GM19438 (cell line): ENCODE measurements around the gene MPO.

Source experiments
- ATAC-seq: cut with Tn5 transposase; IDR thresholded peaks from one replicate; pipeline ENCODE4 v1.9.1; 2021; ENCODE audit warnings: low read depth; ENCODE audit not compliant: unreplicated experiment

The MPO gene

DNA sequence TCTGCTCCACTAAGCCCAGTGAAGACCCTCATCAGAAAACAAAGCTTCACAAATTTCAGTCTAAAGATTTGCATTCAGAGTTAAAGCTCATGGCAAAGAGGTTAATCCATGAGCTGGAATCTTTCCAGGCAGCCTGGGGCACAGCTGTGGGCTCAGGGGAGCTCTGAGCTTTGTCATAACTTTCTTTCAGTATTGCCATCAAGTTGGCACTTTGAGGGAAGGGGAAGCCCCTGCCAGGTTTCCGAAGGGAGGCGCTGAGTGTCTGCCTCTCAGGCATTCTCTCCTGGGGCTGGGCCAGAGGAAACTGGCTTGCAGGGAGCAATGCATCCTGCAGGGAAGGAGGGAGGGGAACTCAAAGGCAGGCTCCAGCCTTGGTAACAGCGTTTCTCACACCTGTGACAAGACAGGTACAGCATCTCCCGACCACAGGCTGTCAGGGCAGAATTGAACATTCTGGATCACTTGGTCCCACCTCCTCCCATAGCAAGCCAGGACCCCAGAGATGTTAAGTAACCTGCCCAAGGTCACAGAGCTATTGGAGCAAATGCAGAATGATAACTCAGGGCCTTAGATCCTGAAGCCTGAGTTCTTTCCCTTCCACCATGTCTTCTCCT, 38.5 kb downstream of the MPO start:
- ATAC-seq, result no peak

DNA sequence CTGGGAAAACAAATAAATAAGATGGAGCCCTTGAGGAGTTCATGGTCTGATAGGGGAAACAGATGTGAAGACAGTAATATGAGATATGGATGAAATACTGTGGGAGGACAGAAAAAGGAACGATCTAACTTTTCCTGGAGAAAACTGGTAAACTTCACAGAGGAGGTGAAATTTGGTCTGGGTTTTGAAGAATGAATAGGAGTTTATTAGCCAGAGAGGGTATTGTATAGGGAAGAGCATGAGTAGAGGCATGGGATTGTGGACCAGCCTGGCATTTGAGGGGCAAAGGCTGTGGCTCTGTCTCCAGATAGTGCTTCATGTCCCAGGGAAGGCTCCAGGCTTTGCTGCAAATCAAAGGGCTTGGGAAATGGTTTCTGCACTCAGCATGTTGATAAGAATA, 40.7 kb downstream of the MPO start:
- ATAC-seq, result no peak

DNA sequence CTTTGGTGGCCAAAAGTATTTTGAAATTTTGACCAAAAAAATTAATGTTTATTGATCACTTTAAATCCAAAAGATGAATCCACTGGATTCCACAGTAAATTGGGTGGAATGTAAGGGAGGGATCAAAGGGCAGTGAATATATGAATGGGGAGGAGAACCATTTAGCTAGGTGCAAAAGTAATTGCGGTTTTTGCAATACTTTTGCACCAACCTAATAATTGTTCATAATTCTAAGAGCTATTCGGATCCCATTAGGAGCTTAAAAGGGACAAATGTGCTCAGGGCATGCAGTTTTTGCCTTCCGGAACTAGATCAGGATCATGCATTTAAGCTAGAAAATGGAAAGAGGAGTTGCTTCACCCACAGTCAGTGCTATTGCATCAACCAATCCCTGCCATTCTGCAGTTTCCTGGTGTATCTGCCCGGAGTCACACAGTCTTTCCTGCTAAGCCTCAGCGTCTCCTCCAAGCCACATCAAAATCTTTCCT, 42.5 kb downstream of the MPO start, which contains the start of gene LPO:
Gene LPO, plus strand, starts transcription at position 438 of the 488 bp plus-strand sequence. CDS start 4,396 bp downstream, outside the sequence.
- no peak for ATAC-seq

DNA sequence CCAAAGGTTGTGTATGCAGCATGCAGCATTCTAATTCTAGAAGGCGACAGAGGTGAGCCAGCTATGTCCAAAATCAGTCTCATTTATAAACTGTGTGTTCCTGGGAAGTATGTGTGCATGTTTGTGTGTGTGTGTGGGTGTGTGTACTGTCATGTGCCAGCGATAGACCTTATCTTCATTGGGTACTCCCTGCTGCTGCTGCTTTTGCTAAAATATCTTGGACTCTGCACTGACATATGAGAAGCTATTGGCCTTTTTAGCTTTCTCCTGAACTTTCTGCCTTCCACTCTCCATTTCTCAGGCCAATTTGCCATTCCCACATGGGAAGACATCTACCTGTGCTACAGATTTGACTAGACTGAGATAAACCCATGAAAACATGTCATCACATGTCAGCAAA, 44.3 kb downstream of the MPO start:
- ATAC-seq, result no peak

DNA sequence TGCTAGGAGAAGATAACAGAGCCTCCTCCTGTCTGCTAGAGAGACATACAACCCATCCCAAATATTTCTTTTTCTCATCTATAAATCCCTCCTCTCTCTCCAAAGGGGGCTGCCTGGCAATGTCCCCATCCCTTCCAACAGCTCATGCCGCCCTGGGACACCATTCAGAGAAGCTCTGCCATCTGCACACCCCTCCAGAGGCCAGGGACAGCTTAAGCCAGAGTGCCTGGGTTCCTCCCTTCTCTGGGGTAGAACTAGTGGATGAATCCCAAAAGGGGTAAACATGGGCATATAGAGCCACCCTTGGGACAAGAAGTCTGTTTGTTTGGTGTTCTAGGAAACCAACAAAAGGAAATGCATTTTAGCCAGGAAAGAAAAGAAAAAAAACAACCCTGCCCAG, 44.9 kb downstream of the MPO start:
- ATAC-seq, result no peak

DNA sequence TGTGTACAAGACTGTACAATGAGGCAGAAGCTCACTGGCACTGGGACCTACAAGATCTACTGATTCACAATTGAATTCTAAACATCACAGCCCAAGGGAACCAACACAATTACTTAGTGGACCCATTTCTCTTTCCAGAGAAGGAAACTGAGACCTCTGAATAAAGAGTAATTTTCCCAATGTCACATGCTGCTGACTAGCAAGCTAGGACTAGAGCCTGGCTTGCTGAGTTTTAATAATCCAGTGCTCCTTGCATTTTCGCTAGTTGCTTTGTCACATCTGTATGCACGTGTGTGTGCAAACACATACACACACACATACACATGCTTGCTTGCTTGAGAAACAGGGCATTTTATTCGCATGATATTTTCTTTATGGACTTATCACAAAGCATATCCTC, 46.2 kb downstream of the MPO start:
- ATAC-seq, result no peak

DNA sequence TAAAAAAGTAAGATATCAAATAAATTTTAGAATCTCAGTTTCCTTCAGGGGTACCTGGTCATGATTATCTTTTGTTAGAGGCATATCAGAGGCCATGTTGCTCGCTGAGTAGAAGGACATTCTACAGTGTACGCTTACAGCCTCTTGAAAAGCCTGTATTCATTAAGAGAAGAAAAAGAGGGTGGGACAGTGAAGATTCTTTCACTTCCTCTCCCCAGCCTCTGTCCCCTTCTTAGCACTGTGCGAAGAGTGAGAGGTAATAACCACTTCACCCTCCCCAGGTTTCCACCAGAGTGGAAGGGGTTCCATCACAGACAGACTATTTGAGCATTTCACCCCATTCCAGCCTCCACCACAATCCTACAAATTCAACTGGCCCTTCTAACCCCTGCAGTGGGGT, 47.2 kb downstream of the MPO start:
- peak; percentile 57 for ATAC-seq

DNA sequence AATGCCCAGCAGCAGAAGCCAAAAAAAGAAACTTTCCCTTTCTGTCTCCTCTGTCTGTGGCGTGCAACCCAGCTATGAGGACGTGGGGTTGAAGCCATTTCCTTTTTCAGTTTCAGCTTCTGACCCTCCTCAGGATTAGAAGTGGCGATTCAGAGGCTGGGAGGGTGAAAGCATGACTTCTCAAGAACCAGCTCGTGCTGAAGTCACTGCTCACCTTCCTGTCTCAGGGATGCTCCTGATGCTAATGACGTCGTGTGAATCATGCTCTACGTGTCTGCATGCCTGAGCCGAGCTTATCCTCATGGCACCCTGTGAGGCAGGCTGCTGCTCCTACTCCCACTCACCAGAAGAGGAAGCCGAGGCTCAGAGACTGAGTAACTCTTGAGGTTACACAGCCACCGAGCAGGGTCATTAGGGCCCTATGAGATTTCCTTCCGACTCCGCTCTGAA, 48.0 kb downstream of the MPO start:
- peak; percentile 72 for ATAC-seq

DNA sequence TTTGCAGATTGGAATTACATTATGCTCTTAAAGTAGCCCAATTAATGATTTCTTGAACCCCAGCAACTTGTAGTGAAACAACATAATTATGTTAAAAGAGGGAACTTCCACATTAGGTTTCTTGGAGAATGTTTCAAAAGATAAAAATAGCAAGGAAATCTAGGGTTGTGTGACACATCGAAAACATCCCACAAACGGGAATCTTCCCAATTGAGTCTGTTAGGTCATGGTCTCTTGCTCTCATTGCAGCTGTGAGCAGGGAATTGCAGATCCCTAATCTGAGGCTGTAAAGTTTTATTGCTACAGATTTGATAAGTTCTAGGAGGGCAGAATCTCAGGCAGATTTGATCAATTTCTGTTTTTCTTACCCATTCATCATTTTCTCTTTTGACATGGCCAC, 49.1 kb downstream of the MPO start:
- no peak for ATAC-seq

DNA sequence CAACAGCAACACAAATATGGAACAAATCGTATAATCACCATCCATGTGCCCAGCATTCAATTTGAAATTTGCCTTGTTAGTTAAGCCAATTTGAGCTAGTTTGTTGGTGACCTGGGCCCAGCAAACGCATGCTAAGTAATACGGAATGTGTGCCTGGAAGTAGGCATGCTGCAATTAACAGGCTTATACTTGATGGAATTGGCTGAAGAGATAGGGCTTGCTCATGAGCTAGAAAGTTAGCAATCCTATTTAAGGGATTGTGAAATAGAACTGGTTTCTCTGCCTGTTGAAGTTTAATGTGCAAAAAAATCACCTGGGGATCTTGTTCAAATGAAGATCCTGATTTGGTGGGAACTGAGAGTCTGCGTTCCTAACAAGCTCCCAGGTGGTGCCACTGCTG, 50.9 kb downstream of the MPO start:
- no peak for ATAC-seq

DNA sequence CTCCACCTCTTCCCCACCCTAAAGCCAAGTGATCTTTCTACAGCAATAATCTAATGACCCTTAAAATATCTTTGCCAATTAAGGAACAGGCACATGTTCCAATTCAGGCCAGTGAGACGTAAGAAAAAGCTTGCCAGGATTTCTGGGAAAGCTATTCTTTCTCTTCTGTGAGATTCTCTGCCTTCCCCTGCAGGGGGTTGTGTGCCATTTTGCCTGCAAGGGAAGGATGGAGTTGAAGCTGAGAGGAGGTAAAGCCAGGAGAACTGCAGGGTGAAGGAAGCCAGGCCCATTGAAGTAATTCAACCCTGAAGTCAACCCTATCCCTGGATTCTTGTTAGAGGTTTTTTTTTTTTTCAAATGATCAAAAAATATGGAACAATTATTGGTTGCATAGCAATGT, 51.4 kb downstream of the MPO start:
- ATAC-seq, result no peak

DNA sequence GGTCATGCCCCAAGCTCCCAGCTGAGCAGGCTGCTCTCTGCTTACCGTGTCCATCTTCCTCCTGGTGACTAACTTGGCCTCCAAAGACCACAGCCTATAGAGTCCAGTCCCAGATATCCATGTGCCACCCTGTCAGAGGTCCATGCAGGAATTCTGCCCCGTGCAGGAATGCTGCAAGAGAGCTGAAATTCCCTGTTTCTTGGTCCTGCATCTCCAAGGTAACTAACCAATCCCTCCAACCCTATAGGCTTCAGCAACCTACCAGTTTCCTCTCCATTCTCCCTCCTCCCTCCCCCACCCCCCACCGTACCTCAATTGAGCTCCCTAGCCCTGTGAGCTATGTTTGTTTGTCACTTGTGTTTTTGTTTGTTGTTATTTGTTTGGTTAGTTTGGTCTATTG, 52.1 kb downstream of the MPO start:
- no peak for ATAC-seq

DNA sequence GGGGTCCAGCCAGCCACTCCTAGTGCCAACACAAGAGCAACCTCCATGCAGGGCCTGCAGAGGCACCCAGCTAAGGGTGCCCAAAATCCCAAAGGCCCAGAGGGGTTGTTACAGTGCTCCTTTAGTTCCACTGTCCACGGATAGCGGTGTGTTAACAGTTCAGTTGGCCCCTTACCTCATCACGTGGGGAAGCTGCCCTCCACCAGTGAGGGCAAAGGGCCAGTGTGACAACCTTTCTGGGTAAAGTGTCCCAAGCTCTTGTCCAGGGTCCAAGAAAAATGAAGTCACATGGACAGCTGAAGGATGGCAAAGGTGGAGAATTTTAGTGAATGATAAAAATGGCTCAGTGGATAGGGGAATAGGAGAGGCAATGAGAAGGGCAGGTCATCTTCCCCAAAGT, 53.0 kb downstream of the MPO start:
- ATAC-seq, result no peak

DNA sequence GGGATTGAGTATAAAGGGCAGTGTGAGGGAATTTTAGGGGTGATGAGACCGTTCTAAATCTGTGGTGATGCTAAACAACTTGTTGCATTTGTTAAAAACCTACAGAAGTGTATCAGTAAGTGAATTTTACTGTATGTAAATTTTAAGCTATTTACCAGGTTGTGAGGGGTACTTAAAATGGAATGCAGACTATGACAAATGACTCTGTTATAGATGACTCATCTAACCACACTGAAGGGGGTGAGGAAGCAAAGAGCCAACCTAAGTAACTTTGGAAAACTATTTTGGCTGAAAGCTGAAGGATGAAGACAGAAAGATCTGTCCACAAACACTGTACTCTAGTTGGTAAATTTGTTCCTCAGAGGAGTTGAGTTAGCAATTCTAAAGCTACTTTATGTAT, 56.4 kb downstream of the MPO start:
- no peak for ATAC-seq
